Transverse colon (tissue), 3 donors: ENCODE data around the gene NDRG2.

Source experiments
- POLR2A ChIP-seq: fragments of 450-650 bp; IDR thresholded peaks from one replicate; pipeline ENCODE4 v1.6.1; 2016; ENCODE audit warnings: antibody characterized with exemption, mild to moderate bottlenecking, moderate library complexity
- TF ChIP-seq, protein P1 (sequence below), 5 experiments: fragments of 200-600 bp in 3 of 5; fragments of 450-650 bp in 2 of 5; sonication (generic) in 3 of 5; IDR thresholded peaks; 1 replicate in 2 of 5; 2 replicates in 3 of 5; pipeline ENCODE4 v1.5.1; 2016 to 2017; ENCODE audit warnings: antibody characterized with exemption in 5 of 5, inconsistent platforms in 3 of 5, mild to moderate bottlenecking in 2 of 5, moderate library complexity in 1 of 5

DNA sequence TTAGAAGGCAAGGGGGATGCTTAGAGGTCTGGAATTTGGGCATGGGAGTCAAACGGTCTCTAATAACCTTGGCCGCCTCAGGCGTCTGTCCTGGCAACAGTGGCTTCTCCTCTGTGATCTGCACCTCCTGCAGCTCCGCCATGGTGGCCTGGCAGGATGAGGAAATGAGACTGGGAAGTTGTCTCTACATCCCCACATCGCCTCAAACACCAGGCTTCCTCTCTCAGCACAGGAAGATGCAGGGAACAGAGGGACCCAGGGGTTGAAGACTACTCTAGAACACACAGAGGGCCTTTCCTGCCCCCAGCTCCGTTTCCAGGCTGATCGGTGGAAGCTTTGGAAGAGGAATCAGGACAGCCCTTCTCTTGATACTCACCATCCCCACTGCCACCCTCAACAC lies 1.7 kb downstream of the NDRG2 start:
- TF ChIP-seq, protein P1, sequence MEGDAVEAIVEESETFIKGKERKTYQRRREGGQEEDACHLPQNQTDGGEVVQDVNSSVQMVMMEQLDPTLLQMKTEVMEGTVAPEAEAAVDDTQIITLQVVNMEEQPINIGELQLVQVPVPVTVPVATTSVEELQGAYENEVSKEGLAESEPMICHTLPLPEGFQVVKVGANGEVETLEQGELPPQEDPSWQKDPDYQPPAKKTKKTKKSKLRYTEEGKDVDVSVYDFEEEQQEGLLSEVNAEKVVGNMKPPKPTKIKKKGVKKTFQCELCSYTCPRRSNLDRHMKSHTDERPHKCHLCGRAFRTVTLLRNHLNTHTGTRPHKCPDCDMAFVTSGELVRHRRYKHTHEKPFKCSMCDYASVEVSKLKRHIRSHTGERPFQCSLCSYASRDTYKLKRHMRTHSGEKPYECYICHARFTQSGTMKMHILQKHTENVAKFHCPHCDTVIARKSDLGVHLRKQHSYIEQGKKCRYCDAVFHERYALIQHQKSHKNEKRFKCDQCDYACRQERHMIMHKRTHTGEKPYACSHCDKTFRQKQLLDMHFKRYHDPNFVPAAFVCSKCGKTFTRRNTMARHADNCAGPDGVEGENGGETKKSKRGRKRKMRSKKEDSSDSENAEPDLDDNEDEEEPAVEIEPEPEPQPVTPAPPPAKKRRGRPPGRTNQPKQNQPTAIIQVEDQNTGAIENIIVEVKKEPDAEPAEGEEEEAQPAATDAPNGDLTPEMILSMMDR (IDR thresholded peaks at IDR 0.05) = no peak
- TF ChIP-seq POLR2A = no peak
